SK-N-SH treated with all-trans-retinoic acid at 6 μM for 48 hours (cell line): Measurements from ENCODE around the gene CMC2.

ENCODE experiments used
- ATAC-seq: fragments of 200-7000 bp; cut with Tn5 transposase; 3 replicates; pipeline ENCODE4 v1.9.1; 2020; ENCODE audit warnings: mild to moderate bottlenecking, moderate library complexity
- ARNTL ChIP-seq: fragments of 450-650 bp; formaldehyde crosslinking; IDR thresholded peaks from 2 replicates; pipeline ENCODE4 v1.5.0; 2020; ENCODE audit warnings: low read depth, mild to moderate bottlenecking, moderate library complexity, borderline replicate concordance
- CSDC2 ChIP-seq: fragments of 250-450 bp; sonication (Bioruptor Pico); IDR thresholded peaks from 2 replicates; pipeline ENCODE4 v1.5.0; 2020; ENCODE audit warnings: mild to moderate bottlenecking, moderate library complexity
- ESRRG ChIP-seq: fragments of 250-450 bp; sonication (Bioruptor Pico); IDR thresholded peaks from 2 replicates; pipeline ENCODE4 v1.6.1; 2021; ENCODE audit warnings: mild to moderate bottlenecking
- ISL1 ChIP-seq: fragments of 250-450 bp; sonication (Bioruptor Pico); IDR thresholded peaks from 2 replicates; pipeline ENCODE4 v2.1.2; 2022; ENCODE audit warnings: mild to moderate bottlenecking, moderate library complexity
- OSR1 ChIP-seq: fragments of 250-450 bp; sonication (Bioruptor Pico); IDR thresholded peaks from 2 replicates; pipeline ENCODE4 v1.8.0; 2022; ENCODE audit warnings: moderate library complexity, mild to moderate bottlenecking, inconsistent platforms
- PPARA ChIP-seq: fragments of 250-450 bp; sonication (Bioruptor Pico); IDR thresholded peaks from 2 replicates; pipeline ENCODE4 v1.5.0; 2020; ENCODE audit warnings: mild to moderate bottlenecking, borderline replicate concordance
- TCF4 ChIP-seq: fragments of 250-450 bp; sonication (Bioruptor Pico); IDR thresholded peaks from 2 replicates; pipeline ENCODE4 v1.8.0; 2021; ENCODE audit warnings: mild to moderate bottlenecking, moderate library complexity, borderline replicate concordance
- TOX ChIP-seq: fragments of 250-450 bp; sonication (Bioruptor Pico); IDR thresholded peaks from 2 replicates; pipeline ENCODE4 v1.8.0; 2021; ENCODE audit warnings: mild to moderate bottlenecking, moderate library complexity, borderline replicate concordance
- ZC3H10 ChIP-seq: fragments of 250-450 bp; sonication (Bioruptor Pico); IDR thresholded peaks from 2 replicates; pipeline ENCODE4 v1.5.1; 2021; ENCODE audit warnings: mild to moderate bottlenecking, moderate library complexity
- ZFP3 ChIP-seq: fragments of 250-450 bp; sonication (Bioruptor Pico); IDR thresholded peaks from 2 replicates; pipeline ENCODE4 v1.5.0; 2020; ENCODE audit warnings: mild to moderate bottlenecking, moderate library complexity
- ZFP30 ChIP-seq: fragments of 450-650 bp; formaldehyde crosslinking; IDR thresholded peaks from 2 replicates; pipeline ENCODE4 v1.5.0; 2022; ENCODE audit warnings: mild to moderate bottlenecking, moderate library complexity
- ZNF565 ChIP-seq: fragments of 450-650 bp; formaldehyde crosslinking; conservative IDR thresholded peaks from 2 replicates; pipeline ENCODE4 v1.5.0; 2020; ENCODE audit warnings: low read depth, mild to moderate bottlenecking, moderate library complexity
- ZNF8 ChIP-seq: fragments of 450-650 bp; formaldehyde crosslinking; IDR thresholded peaks from 2 replicates; pipeline ENCODE4 v1.5.0; 2020; ENCODE audit warnings: mild to moderate bottlenecking, moderate library complexity
- TF ChIP-seq, protein P1 (sequence below): fragments of 250-450 bp; sonication (Bioruptor Pico); IDR thresholded peaks from 2 replicates; pipeline ENCODE4 v1.8.0; 2020; ENCODE audit warnings: mild to moderate bottlenecking, moderate library complexity, borderline replicate concordance
- TF ChIP-seq, protein P2 (sequence below): fragments of 250-450 bp; sonication (Bioruptor Pico); IDR thresholded peaks from 2 replicates; pipeline ENCODE4 v1.5.1; 2021; ENCODE audit warnings: mild to moderate bottlenecking, moderate library complexity
- TF ChIP-seq, protein P3 (sequence below): fragments of 250-450 bp; sonication (Bioruptor Pico); IDR thresholded peaks from 2 replicates; pipeline ENCODE4 v1.5.1; 2020; ENCODE audit warnings: low read depth, mild to moderate bottlenecking, moderate library complexity
- TF ChIP-seq, protein P4 (sequence below): fragments of 250-450 bp; sonication (Bioruptor Pico); IDR thresholded peaks from 2 replicates; pipeline ENCODE4 v1.5.0; 2020; ENCODE audit warnings: mild to moderate bottlenecking, moderate library complexity
- TF ChIP-seq, protein P5 (sequence below): fragments of 250-450 bp; sonication (Bioruptor Pico); IDR thresholded peaks from 2 replicates; pipeline ENCODE4 v1.8.0; 2021; ENCODE audit warnings: low read depth, mild to moderate bottlenecking, moderate library complexity, borderline replicate concordance

Gene CMC2

DNA sequence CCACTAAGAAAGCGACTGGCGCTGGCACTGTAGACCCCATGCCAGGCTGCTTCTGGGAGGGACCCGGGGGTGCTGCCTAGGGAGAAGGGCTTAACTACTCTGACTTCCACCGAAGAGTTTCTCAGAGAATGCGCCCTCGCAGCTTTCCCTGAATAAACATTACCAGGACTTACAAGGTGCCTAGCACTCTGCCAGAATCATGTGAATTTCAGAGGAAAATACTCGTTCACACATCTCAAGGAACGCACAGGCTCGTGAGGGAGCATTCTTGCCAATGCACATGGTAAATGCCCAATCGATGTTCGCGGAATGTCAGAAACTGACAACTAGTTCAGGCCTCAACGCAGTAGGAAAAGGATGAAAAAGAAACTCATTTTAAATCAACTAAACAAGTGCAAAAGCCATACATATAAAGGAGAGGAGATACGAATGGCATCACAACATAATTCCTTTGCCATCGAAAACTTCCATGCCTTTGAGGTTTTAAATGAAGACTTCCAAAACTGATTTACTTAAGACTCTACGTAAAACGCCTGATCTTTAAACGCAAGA lies 999 bp downstream of the CMC2 start (continued):
- TF ChIP-seq, protein P1, sequence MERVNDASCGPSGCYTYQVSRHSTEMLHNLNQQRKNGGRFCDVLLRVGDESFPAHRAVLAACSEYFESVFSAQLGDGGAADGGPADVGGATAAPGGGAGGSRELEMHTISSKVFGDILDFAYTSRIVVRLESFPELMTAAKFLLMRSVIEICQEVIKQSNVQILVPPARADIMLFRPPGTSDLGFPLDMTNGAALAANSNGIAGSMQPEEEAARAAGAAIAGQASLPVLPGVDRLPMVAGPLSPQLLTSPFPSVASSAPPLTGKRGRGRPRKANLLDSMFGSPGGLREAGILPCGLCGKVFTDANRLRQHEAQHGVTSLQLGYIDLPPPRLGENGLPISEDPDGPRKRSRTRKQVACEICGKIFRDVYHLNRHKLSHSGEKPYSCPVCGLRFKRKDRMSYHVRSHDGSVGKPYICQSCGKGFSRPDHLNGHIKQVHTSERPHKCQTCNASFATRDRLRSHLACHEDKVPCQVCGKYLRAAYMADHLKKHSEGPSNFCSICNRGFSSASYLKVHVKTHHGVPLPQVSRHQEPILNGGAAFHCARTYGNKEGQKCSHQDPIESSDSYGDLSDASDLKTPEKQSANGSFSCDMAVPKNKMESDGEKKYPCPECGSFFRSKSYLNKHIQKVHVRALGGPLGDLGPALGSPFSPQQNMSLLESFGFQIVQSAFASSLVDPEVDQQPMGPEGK = no peak
- TF ChIP-seq OSR1 (CRISPR knock-in tag) = no peak
- no peak for TF ChIP-seq ARNTL (CRISPR knock-in tag)
- TF ChIP-seq ESRRG = no peak
- no peak for TF ChIP-seq ZNF8 (CRISPR knock-in tag)

DNA sequence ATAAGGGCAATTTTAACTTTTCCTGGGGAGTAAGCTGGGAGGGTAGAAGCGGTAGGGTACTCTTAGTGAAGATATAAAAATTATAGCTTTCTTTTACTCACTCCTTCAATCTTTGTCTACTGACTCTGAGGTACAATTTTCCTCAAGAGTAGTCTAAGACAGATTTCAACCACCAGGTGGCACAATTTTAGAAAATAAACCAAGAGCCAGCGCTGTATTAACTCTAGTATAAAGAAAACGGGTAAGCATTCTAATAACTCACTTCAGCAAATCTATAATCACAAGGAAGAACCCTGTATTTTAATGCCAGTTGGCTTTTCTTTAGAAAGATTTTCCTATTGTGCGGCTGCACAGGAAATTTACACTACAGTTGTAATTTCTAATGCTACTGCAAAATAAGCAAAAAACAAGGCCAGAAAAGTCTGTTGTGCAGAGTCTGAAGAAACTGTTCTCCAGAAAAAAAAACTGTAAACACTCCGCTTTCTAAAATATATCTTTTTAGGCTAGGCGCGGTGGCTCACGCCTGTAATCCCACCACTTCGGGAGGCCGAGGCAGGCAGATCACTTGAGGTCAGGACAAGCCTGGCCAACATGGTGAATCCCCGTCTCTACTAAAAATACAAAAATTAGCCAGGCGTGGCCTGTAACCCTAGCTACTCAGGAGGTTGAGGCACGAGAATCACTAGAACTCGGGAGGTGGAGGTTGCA lies 1.9 kb downstream of the CMC2 start:
- no peak for TF ChIP-seq ZNF565 (CRISPR knock-in tag)
- TF ChIP-seq, protein P2, sequence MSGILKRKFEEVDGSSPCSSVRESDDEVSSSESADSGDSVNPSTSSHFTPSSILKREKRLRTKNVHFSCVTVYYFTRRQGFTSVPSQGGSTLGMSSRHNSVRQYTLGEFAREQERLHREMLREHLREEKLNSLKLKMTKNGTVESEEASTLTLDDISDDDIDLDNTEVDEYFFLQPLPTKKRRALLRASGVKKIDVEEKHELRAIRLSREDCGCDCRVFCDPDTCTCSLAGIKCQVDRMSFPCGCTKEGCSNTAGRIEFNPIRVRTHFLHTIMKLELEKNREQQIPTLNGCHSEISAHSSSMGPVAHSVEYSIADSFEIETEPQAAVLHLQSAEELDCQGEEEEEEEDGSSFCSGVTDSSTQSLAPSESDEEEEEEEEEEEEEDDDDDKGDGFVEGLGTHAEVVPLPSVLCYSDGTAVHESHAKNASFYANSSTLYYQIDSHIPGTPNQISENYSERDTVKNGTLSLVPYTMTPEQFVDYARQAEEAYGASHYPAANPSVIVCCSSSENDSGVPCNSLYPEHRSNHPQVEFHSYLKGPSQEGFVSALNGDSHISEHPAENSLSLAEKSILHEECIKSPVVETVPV = no peak
- no peak for TF ChIP-seq PPARA (CRISPR knock-in tag)
- TF ChIP-seq, protein P3, sequence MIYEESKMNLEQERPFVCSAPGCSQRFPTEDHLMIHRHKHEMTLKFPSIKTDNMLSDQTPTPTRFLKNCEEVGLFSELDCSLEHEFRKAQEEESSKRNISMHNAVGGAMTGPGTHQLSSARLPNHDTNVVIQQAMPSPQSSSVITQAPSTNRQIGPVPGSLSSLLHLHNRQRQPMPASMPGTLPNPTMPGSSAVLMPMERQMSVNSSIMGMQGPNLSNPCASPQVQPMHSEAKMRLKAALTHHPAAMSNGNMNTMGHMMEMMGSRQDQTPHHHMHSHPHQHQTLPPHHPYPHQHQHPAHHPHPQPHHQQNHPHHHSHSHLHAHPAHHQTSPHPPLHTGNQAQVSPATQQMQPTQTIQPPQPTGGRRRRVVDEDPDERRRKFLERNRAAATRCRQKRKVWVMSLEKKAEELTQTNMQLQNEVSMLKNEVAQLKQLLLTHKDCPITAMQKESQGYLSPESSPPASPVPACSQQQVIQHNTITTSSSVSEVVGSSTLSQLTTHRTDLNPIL (CRISPR knock-in tag) = no peak
- no peak for TF ChIP-seq ZFP3 (CRISPR knock-in tag)
- TF ChIP-seq ZC3H10 (CRISPR knock-in tag) = no peak
- TF ChIP-seq TOX (CRISPR knock-in tag) = no peak
- TF ChIP-seq, protein P1 = no peak
- no peak for TF ChIP-seq ISL1 (CRISPR knock-in tag)
- TF ChIP-seq TCF4 = no peak
- no peak for TF ChIP-seq CSDC2 (CRISPR knock-in tag)
- TF ChIP-seq, protein P4, sequence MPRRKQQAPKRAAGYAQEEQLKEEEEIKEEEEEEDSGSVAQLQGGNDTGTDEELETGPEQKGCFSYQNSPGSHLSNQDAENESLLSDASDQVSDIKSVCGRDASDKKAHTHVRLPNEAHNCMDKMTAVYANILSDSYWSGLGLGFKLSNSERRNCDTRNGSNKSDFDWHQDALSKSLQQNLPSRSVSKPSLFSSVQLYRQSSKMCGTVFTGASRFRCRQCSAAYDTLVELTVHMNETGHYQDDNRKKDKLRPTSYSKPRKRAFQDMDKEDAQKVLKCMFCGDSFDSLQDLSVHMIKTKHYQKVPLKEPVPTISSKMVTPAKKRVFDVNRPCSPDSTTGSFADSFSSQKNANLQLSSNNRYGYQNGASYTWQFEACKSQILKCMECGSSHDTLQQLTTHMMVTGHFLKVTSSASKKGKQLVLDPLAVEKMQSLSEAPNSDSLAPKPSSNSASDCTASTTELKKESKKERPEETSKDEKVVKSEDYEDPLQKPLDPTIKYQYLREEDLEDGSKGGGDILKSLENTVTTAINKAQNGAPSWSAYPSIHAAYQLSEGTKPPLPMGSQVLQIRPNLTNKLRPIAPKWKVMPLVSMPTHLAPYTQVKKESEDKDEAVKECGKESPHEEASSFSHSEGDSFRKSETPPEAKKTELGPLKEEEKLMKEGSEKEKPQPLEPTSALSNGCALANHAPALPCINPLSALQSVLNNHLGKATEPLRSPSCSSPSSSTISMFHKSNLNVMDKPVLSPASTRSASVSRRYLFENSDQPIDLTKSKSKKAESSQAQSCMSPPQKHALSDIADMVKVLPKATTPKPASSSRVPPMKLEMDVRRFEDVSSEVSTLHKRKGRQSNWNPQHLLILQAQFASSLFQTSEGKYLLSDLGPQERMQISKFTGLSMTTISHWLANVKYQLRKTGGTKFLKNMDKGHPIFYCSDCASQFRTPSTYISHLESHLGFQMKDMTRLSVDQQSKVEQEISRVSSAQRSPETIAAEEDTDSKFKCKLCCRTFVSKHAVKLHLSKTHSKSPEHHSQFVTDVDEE = no peak
- TF ChIP-seq ZFP30 (CRISPR knock-in tag) = no peak
- no peak for TF ChIP-seq ZNF8 (CRISPR knock-in tag)
- no peak for TF ChIP-seq ESRRG
- TF ChIP-seq, protein P5, sequence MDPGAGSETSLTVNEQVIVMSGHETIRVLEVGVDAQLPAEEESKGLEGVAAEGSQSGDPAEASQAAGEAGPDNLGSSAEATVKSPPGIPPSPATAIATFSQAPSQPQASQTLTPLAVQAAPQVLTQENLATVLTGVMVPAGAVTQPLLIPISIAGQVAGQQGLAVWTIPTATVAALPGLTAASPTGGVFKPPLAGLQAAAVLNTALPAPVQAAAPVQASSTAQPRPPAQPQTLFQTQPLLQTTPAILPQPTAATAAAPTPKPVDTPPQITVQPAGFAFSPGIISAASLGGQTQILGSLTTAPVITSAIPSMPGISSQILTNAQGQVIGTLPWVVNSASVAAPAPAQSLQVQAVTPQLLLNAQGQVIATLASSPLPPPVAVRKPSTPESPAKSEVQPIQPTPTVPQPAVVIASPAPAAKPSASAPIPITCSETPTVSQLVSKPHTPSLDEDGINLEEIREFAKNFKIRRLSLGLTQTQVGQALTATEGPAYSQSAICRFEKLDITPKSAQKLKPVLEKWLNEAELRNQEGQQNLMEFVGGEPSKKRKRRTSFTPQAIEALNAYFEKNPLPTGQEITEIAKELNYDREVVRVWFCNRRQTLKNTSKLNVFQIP (CRISPR knock-in tag) = no peak
- 0 out of 3 replicates have a peak, but pooled peaks have one; percentile 10 for ATAC-seq
